ENCODE data around the gene BIRC2. TPM values are rescaled to one million over a fixed set of nuclear protein-coding genes. Genes with fewer than 3 reads are reported as not detected.

The BIRC2 gene
- total and polyA plus RNA-seq, 2 donors from 2014 or later: 34.0 to 42.4 TPM

GRCh38 chr11:102328748-102329147 is 18.3 kb upstream of the BIRC2 start:
- FAIRE-seq (no peak), DNase-seq (no peak)
- Histone ChIP-seq H3K27me3 (ENCODE audit: control insufficient read depth, insufficient read depth, low read length) (no peaks in the 10 kb centered on the region), H3K36me3 (ENCODE audit: control insufficient read depth in 2 of 3, insufficient read depth in 3 of 3, low read length in 3 of 3) (peaks cover 0 to 3% (median 2%) of the 10 kb centered on the region in 3 donors), H3K4me1 (ENCODE audit: control insufficient read depth in 2 of 3, insufficient read depth in 2 of 3, low read depth in 1 of 3, low read length in 3 of 3) (no peaks in the 10 kb centered on the region), H3K27ac (ENCODE audit: low read depth in 2 of 2, low read length in 2 of 2) (no peak overlapping the region), H3K4me3 (ENCODE audit: low read length in 3 of 3) (no peak overlapping the region), H3K9ac (ENCODE audit: low read length in 3 of 3) (no peak overlapping the region), H3K9me3 (ENCODE audit: control insufficient read depth in 2 of 3, insufficient read depth in 1 of 3, low read length in 3 of 3) (no peaks in the 10 kb centered on the region)
- intact Hi-C loops (cut with DNase I): no loop called here
- TF ChIP-seq CTCF (IDR thresholded peaks at IDR 0.05; ENCODE audit: borderline replicate concordance, extremely low read depth, insufficient read depth): no peak

- H3K27ac ChIP-seq (ENCODE audit: low read depth in 2 of 2, low read length in 2 of 2): no peak overlapping the region
- H3K27me3 ChIP-seq (ENCODE audit: control insufficient read depth, insufficient read depth, low read length): no peaks in the 10 kb centered on the region
- intact Hi-C loops (cut with DNase I): no loop called here
- DNase-seq: no peak
- H3K4me3 ChIP-seq (ENCODE audit: low read length in 3 of 3): no peak overlapping the region
- H3K4me1 ChIP-seq (ENCODE audit: control insufficient read depth in 2 of 3, insufficient read depth in 2 of 3, low read depth in 1 of 3, low read length in 3 of 3): no peaks in the 10 kb centered on the region
- no peak overlapping the region for H3K9ac ChIP-seq (ENCODE audit: low read length in 3 of 3)
- no peak for TF ChIP-seq CTCF (IDR thresholded peaks at IDR 0.05; ENCODE audit: borderline replicate concordance, extremely low read depth, insufficient read depth)
- peaks cover 0 to 3% (median 2%) of the 10 kb centered on the region in 3 donors for H3K36me3 ChIP-seq (ENCODE audit: control insufficient read depth in 2 of 3, insufficient read depth in 3 of 3, low read length in 3 of 3)
- no peaks in the 10 kb centered on the region for H3K9me3 ChIP-seq (ENCODE audit: control insufficient read depth in 2 of 3, insufficient read depth in 1 of 3, low read length in 3 of 3)
- FAIRE-seq: no peak
These were observed 16.8 kb upstream of the BIRC2 start for GRCh38 chr11:102330231-102330630.

DNA sequence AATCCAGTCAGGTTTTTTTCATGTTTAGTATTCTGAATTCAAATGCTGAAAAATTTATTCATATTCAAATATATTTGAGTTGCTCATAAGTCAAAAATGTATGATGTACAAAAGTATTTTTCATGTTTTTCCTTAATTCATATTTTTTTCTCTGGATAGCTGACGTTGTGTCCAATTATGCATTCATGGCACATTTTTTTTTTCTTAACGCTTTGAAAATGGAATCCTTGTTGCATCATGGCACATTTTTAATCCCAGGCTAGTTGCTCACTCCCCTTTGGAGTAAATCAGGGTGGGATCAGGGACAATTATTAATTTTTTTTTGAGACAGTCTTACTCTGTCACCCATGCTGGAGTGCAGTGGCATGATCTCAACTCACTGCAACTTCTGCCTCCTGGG is 15.7 kb upstream of the BIRC2 start:
- no peaks in the 10 kb centered on the region for H3K4me1 ChIP-seq (ENCODE audit: control insufficient read depth in 2 of 3, insufficient read depth in 2 of 3, low read depth in 1 of 3, low read length in 3 of 3)
- no peaks in the 10 kb centered on the region for H3K27me3 ChIP-seq (ENCODE audit: control insufficient read depth, insufficient read depth, low read length)
- H3K36me3 ChIP-seq (ENCODE audit: control insufficient read depth in 2 of 3, insufficient read depth in 3 of 3, low read length in 3 of 3): peaks cover 0 to 3% (median 2%) of the 10 kb centered on the region in 3 donors
- H3K4me3 ChIP-seq (ENCODE audit: low read length in 3 of 3): no peak overlapping the region
- H3K27ac ChIP-seq (ENCODE audit: low read depth in 2 of 2, low read length in 2 of 2): no peak overlapping the region
- intact Hi-C loops (cut with DNase I): no loop called here
- FAIRE-seq (no peak), DNase-seq (no peak)
- TF ChIP-seq CTCF (IDR thresholded peaks at IDR 0.05; ENCODE audit: borderline replicate concordance, extremely low read depth, insufficient read depth): no peak
- H3K9me3 ChIP-seq (ENCODE audit: control insufficient read depth in 2 of 3, insufficient read depth in 1 of 3, low read length in 3 of 3): no peaks in the 10 kb centered on the region
- no peak overlapping the region for H3K9ac ChIP-seq (ENCODE audit: low read length in 3 of 3)

- no peak overlapping the region for H3K9ac ChIP-seq (ENCODE audit: low read length in 3 of 3)
- TF ChIP-seq CTCF (IDR thresholded peaks at IDR 0.05; ENCODE audit: borderline replicate concordance, extremely low read depth, insufficient read depth): no peak
- peaks cover 0 to 3% (median 2%) of the 10 kb centered on the region in 3 donors for H3K36me3 ChIP-seq (ENCODE audit: control insufficient read depth in 2 of 3, insufficient read depth in 3 of 3, low read length in 3 of 3)
- no peaks in the 10 kb centered on the region for H3K9me3 ChIP-seq (ENCODE audit: control insufficient read depth in 2 of 3, insufficient read depth in 1 of 3, low read length in 3 of 3)
- no peak overlapping the region for H3K27ac ChIP-seq (ENCODE audit: low read depth in 2 of 2, low read length in 2 of 2)
- peak in 2 of 5 donors; percentile 34 to 36 for DNase-seq
- H3K4me1 ChIP-seq (ENCODE audit: control insufficient read depth in 2 of 3, insufficient read depth in 2 of 3, low read depth in 1 of 3, low read length in 3 of 3): no peaks in the 10 kb centered on the region
- no peaks in the 10 kb centered on the region for H3K27me3 ChIP-seq (ENCODE audit: control insufficient read depth, insufficient read depth, low read length)
- intact Hi-C loops (cut with DNase I): no loop called here
- no peak for FAIRE-seq
- H3K4me3 ChIP-seq (ENCODE audit: low read length in 3 of 3): no peak overlapping the region
These were observed 14.4 kb upstream of the BIRC2 start for GRCh38 chr11:102332611-102332994.

Measured in kidney (tissue), 14 donors.